ENCODE measurements around the gene EFTUD2. TPM values are rescaled to one million over a fixed set of nuclear protein-coding genes. Genes with fewer than 3 reads are reported as not detected.
A peak's percentile ranks its signal among the peaks of the same experiment; 100 is the strongest.

The EFTUD2 gene
- total RNA-seq, 2 donors from 2014 or later, result 35.2 to 117 TPM

DNA sequence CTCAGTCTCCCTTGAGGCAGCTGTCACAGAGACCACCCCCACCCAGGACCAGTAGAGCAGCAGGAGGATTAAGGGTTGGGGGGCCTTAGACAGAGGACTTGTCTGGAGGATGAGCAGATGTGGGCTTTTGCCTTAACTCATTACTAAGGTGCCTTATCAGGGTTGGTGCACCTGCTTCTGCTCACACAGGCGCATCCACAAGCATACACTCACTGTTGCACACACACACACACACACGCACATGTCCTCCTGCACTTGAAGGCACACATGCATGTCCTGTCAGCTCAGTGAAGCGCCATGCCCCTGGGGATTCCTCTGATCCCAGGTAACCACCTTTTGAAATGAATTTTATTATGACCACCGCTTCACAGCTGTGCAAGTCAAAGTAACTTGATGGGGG is 14.9 kb upstream of the EFTUD2 start:
- no peak for TF ChIP-seq CTCF (IDR thresholded peaks at IDR 0.05)
- H3K4me1 ChIP-seq (ENCODE audit: control insufficient read depth in 1 of 2, low read depth in 2 of 2), result peaks cover 13 to 42% of the 10 kb centered on the region in 2 donors
- H3K27me3 ChIP-seq (replicated peaks; ENCODE audit: insufficient read depth), result no peaks in the 10 kb centered on the region
- no peak overlapping the region for H3K27ac ChIP-seq
- no peaks in the 10 kb centered on the region for H3K36me3 ChIP-seq
- no peak for ATAC-seq (ENCODE audit: insufficient number of reproducible peaks, low FRiP score, low read depth)
- DNase-seq (ENCODE audit: low spot score), result no peak
- H3K4me3 ChIP-seq, result no peak overlapping the region
- H3K9me3 ChIP-seq, result no peaks in the 10 kb centered on the region

- ATAC-seq (ENCODE audit: insufficient number of reproducible peaks, low FRiP score, low read depth) (no peak), DNase-seq (ENCODE audit: low spot score) (no peak)
- no peaks in the 10 kb centered on the region for H3K36me3 ChIP-seq
- no peaks in the 10 kb centered on the region for H3K9me3 ChIP-seq
- no peak overlapping the region for H3K4me3 ChIP-seq
- H3K27me3 ChIP-seq (replicated peaks; ENCODE audit: insufficient read depth), result no peaks in the 10 kb centered on the region
- H3K4me1 ChIP-seq (ENCODE audit: control insufficient read depth in 1 of 2, low read depth in 2 of 2), result peaks cover 13 to 42% of the 10 kb centered on the region in 2 donors
- TF ChIP-seq CTCF (IDR thresholded peaks at IDR 0.05), result no peak
- no peak overlapping the region for H3K27ac ChIP-seq
These were observed 14.4 kb upstream of the EFTUD2 start for GRCh38 chr17:44913676-44914075.

GRCh38 chr17:44912763-44913544 is 13.7 kb upstream of the EFTUD2 start:
- ATAC-seq (ENCODE audit: insufficient number of reproducible peaks, low FRiP score, low read depth) (no peak), DNase-seq (ENCODE audit: low spot score) (no peak)
- H3K9me3 ChIP-seq, result no peaks in the 10 kb centered on the region
- no peak overlapping the region for H3K27ac ChIP-seq
- no peak for TF ChIP-seq CTCF (IDR thresholded peaks at IDR 0.05)
- H3K36me3 ChIP-seq, result no peaks in the 10 kb centered on the region
- no peak overlapping the region for H3K4me3 ChIP-seq
- no peaks in the 10 kb centered on the region for H3K27me3 ChIP-seq (replicated peaks; ENCODE audit: insufficient read depth)
- peaks cover 13 to 42% of the 10 kb centered on the region in 2 donors for H3K4me1 ChIP-seq (ENCODE audit: control insufficient read depth in 1 of 2, low read depth in 2 of 2)

DNA sequence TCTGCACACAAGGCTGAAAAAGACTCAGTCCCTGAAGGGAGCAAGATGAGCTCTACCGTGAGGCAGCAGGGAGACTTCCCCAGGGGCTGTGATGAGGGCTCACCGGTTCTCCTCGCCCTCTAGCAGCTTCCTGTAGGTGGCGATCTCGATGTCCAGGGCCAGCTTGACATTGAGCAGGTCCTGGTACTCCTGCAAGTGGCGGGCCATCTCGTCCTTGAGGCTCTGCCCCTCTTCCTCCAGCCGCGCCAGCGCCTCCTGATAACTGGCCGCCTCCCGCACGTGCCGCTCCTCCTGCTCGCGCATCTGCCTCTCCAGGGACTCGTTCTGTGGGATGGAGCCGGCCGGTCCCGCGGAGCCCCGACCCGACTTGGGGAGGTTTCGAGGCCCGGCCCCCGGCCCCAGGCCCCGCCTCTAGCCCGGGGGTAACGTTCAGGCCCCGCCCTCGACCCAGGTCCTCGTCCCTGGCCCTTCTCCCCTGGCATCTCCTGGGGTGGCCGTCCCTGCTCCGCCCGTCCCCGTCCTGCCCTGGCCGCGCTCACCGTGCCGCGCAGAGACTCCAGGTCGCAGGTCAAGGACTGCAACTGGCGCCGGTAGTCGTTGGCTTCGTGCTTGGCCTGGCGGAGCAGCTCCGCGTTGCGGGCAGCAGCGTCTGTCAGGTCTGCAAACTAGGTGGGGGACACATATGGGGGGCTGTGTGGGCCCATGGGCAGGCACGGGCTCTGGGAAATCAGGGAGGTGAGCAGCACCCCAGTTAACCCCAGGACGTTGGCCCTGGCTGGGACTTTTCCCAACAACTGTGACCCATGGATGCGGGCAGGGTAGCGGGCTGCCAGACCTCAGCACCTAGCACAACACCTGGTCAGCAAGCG is 12.1 kb upstream of the EFTUD2 start:
- TF ChIP-seq CTCF (IDR thresholded peaks at IDR 0.05), result peak; percentile 39
- Histone ChIP-seq H3K27ac (no peak overlapping the region), H3K9me3 (no peaks in the 10 kb centered on the region), H3K27me3 (replicated peaks; ENCODE audit: insufficient read depth) (no peaks in the 10 kb centered on the region), H3K4me3 (peak overlapping the region; percentile 55), H3K4me1 (ENCODE audit: control insufficient read depth in 1 of 2, low read depth in 2 of 2) (peaks cover under 1 to 29% of the 10 kb centered on the region in 2 donors), H3K36me3 (no peaks in the 10 kb centered on the region)
- ATAC-seq (ENCODE audit: insufficient number of reproducible peaks, low FRiP score, low read depth) (no peak), DNase-seq (ENCODE audit: low spot score) (no peak)
